Liver (tissue), 9 donors: ENCODE results near the gene KRT34. TPM values are rescaled to one million over a fixed set of nuclear protein-coding genes. Genes with fewer than 3 reads are reported as not detected.

Experiments used
- DNase-seq: peaks from one replicate; pipeline ENCODE4 v3.0.0-alpha.2; 2017; ENCODE audit warnings: low spot score
- H3K27ac ChIP-seq, 2 donors: one replicate each; pipeline ENCODE4 v1.7.0; 2013; ENCODE audit warnings: inconsistent platforms in 2 of 2, low read length in 2 of 2, control low read depth in 1 of 2, low read depth in 1 of 2, mild to moderate bottlenecking in 1 of 2
- H3K27me3 ChIP-seq, 4 donors: one replicate each; pipeline versions ENCODE4 v1.6.1 to v1.7.0; 2013; ENCODE audit warnings: low read length in 3 of 4, inconsistent platforms in 1 of 4, mild to moderate bottlenecking in 1 of 4, moderate library complexity in 1 of 4; ENCODE audit not compliant: control insufficient read depth in 4 of 4, insufficient read depth in 4 of 4
- H3K36me3 ChIP-seq, 4 donors: one replicate each; pipeline versions ENCODE4 v1.6.1 to v1.7.0; 2013; ENCODE audit warnings: low read length in 3 of 4, mild to moderate bottlenecking in 3 of 4, low read depth in 1 of 4, moderate library complexity in 1 of 4; ENCODE audit not compliant: control insufficient read depth in 4 of 4, insufficient read depth in 3 of 4
- H3K4me1 ChIP-seq, 4 donors: one replicate each; pipeline versions ENCODE4 v1.6.1 to v1.7.0; 2013; ENCODE audit warnings: low read length in 3 of 4, mild to moderate bottlenecking in 3 of 4, moderate library complexity in 1 of 4; ENCODE audit not compliant: control insufficient read depth in 4 of 4, insufficient read depth in 4 of 4
- H3K4me3 ChIP-seq, 3 donors: one replicate each; pipeline versions ENCODE4 v1.6.1 to v1.7.0; 2013; ENCODE audit warnings: low read length in 3 of 3, control low read depth in 1 of 3, low read depth in 1 of 3, mild to moderate bottlenecking in 1 of 3
- H3K9ac ChIP-seq, 2 donors: one replicate each; pipeline ENCODE4 v1.7.0; 2013; ENCODE audit warnings: low read length in 2 of 2, mild to moderate bottlenecking in 2 of 2, moderate library complexity in 2 of 2, control low read depth in 1 of 2, low read depth in 1 of 2
- H3K9me3 ChIP-seq, 4 donors: one replicate each; pipeline versions ENCODE4 v1.6.1 to v1.7.0; 2013; ENCODE audit warnings: low read length in 3 of 4; ENCODE audit not compliant: control insufficient read depth in 4 of 4
- ATF3 ChIP-seq: IDR thresholded peaks from 2 replicates; pipeline ENCODE4 v1.6.1; 2016; ENCODE audit warnings: antibody characterized with exemption
- EGR1 ChIP-seq, 2 donors: IDR thresholded peaks; 2 replicates each; pipeline ENCODE4 v1.6.1; 2016 to 2018; ENCODE audit warnings: antibody characterized with exemption in 2 of 2, low read depth in 2 of 2
- FOXA1 ChIP-seq: IDR thresholded peaks from 2 replicates; pipeline ENCODE4 v1.6.1; 2016; ENCODE audit warnings: antibody characterized with exemption
- FOXA2 ChIP-seq: IDR thresholded peaks from 2 replicates; pipeline ENCODE4 v1.6.1; 2016; ENCODE audit warnings: antibody characterized with exemption
- GABPA ChIP-seq, 2 donors: IDR thresholded peaks in 1 of 2; conservative IDR thresholded peaks in 1 of 2; 2 replicates each; pipeline ENCODE4 v1.6.1; 2016; ENCODE audit warnings: antibody characterized with exemption in 2 of 2, mild to moderate bottlenecking in 1 of 2, moderate library complexity in 1 of 2
- HNF4A ChIP-seq, 2 donors: conservative IDR thresholded peaks; 2 replicates each; pipeline ENCODE4 v1.6.1; 2016; ENCODE audit warnings: antibody characterized with exemption in 2 of 2, mild to moderate bottlenecking in 2 of 2
- HNF4G ChIP-seq: IDR thresholded peaks from 2 replicates; pipeline ENCODE4 v1.6.1; 2016; ENCODE audit warnings: antibody characterized with exemption
- JUND ChIP-seq, 2 donors: IDR thresholded peaks; 2 replicates each; pipeline ENCODE4 v1.6.1; 2016; ENCODE audit warnings: antibody characterized with exemption in 2 of 2
- MAX ChIP-seq: IDR thresholded peaks from 2 replicates; pipeline ENCODE4 v1.6.1; 2016; ENCODE audit warnings: antibody characterized with exemption
- NR2F2 ChIP-seq: IDR thresholded peaks from 2 replicates; pipeline ENCODE4 v1.6.1; 2016; ENCODE audit warnings: antibody characterized with exemption
- RAD21 ChIP-seq, 2 donors: IDR thresholded peaks; 2 replicates each; pipeline ENCODE4 v1.6.1; 2016; ENCODE audit warnings: antibody characterized with exemption in 2 of 2, mild to moderate bottlenecking in 2 of 2
- REST ChIP-seq: IDR thresholded peaks from 2 replicates; pipeline ENCODE4 v1.6.1; 2016; ENCODE audit warnings: antibody characterized with exemption, mild to moderate bottlenecking
- RXRA ChIP-seq, 2 donors: IDR thresholded peaks; 2 replicates each; pipeline ENCODE4 v1.6.1; 2017 to 2018; ENCODE audit warnings: antibody characterized with exemption in 2 of 2, mild to moderate bottlenecking in 1 of 2
- SP1 ChIP-seq: IDR thresholded peaks from 2 replicates; pipeline ENCODE4 v1.6.1; 2018; ENCODE audit warnings: antibody characterized with exemption, mild to moderate bottlenecking
- TAF1 ChIP-seq: conservative IDR thresholded peaks from 2 replicates; pipeline ENCODE4 v1.6.1; 2016; ENCODE audit warnings: antibody characterized with exemption, mild to moderate bottlenecking
- YY1 ChIP-seq: IDR thresholded peaks from 2 replicates; pipeline ENCODE4 v1.6.1; 2016; ENCODE audit warnings: antibody characterized with exemption, mild to moderate bottlenecking
- WGBS: extraction: QIAGEN DNeasy Blood & Tissue Kit; methylation state at CpG from one replicate; pipeline ENCODE4 v1.1.7; 2013; 5-methylcytosine and 5-hydroxymethylcytosine counted together
- polyA plus RNA-seq, 2 donors: library from polyadenylated mRNA; stranded (reverse) in 1 of 2; unstranded in 1 of 2; fragments of 200-250 nt in 1 of 2; fragments of >200 nt in 1 of 2; fragmentation: Nextera tagmentation in 1 of 2; extraction: Ambion mirVana in 1 of 2; gene quantifications; one replicate each; pipeline versions ENCODE4 v1.2.1 to v1.2.3, GENCODE V29; 2013 to 2015
- total RNA-seq, 2 donors: library from RNA; depleted of rRNA; stranded (reverse); fragments of >200 nt; gene quantifications; one replicate each; pipeline ENCODE4 v1.2.3, GENCODE V29; 2014
- TF ChIP-seq, protein P1 (sequence below): IDR thresholded peaks from 2 replicates; pipeline ENCODE4 v1.6.1; 2016; ENCODE audit warnings: antibody characterized with exemption
- TF ChIP-seq, protein P2 (sequence below): fragments of 150-350 bp; IDR thresholded peaks from 2 replicates; pipeline ENCODE4 v1.5.1; 2017; ENCODE audit warnings: improper control_type of control experiment, low read depth, low read length; ENCODE audit not compliant: missing input control
- donor health status: healthy.
- donor health status: healthy.
- donor health status: healthy.
- donor health status: healthy.
- donor health status: healthy.

The KRT34 gene
- total and polyA plus RNA-seq, 4 donors: not detected

GRCh38 chr17:41415411-41415810 is 33.3 kb upstream of the KRT34 start:
- 63% methylated on average over 4 of the region's 4 CpGs for WGBS
- Histone ChIP-seq H3K36me3 (no peaks in the 10 kb centered on the region), H3K9me3 (no peaks in the 10 kb centered on the region), H3K27me3 (no peaks in the 10 kb centered on the region), H3K9ac (no peak overlapping the region), H3K27ac (no peak overlapping the region), H3K4me1 (peaks cover 0 to 17% (median 10%) of the 10 kb centered on the region in 4 donors), H3K4me3 (no peak overlapping the region)
- TF ChIP-seq HNF4G (no peak), RAD21 (IDR thresholded peaks at IDR 0.05) (no peak), RXRA (IDR thresholded peaks at IDR 0.05) (no peak), SP1 (no peak), FOXA1 (no peak), GABPA (IDR thresholded peaks at IDR 0.05 in 1 of 2, conservative IDR thresholded peaks at IDR 0.05 in 1 of 2) (no peak), ATF3 (no peak), NR2F2 (no peak), HNF4A (conservative IDR thresholded peaks at IDR 0.05) (no peak), EGR1 (IDR thresholded peaks at IDR 0.05; ENCODE audit: low read depth in 2 of 2) (no peak), FOXA2 (no peak), REST (no peak), TAF1 (no peak), JUND (IDR thresholded peaks at IDR 0.05) (no peak), YY1 (no peak), MAX (no peak)
- TF ChIP-seq, protein P1, sequence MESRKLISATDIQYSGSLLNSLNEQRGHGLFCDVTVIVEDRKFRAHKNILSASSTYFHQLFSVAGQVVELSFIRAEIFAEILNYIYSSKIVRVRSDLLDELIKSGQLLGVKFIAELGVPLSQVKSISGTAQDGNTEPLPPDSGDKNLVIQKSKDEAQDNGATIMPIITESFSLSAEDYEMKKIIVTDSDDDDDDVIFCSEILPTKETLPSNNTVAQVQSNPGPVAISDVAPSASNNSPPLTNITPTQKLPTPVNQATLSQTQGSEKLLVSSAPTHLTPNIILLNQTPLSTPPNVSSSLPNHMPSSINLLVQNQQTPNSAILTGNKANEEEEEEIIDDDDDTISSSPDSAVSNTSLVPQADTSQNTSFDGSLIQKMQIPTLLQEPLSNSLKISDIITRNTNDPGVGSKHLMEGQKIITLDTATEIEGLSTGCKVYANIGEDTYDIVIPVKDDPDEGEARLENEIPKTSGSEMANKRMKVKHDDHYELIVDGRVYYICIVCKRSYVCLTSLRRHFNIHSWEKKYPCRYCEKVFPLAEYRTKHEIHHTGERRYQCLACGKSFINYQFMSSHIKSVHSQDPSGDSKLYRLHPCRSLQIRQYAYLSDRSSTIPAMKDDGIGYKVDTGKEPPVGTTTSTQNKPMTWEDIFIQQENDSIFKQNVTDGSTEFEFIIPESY: no peak
- TF ChIP-seq, protein P2, sequence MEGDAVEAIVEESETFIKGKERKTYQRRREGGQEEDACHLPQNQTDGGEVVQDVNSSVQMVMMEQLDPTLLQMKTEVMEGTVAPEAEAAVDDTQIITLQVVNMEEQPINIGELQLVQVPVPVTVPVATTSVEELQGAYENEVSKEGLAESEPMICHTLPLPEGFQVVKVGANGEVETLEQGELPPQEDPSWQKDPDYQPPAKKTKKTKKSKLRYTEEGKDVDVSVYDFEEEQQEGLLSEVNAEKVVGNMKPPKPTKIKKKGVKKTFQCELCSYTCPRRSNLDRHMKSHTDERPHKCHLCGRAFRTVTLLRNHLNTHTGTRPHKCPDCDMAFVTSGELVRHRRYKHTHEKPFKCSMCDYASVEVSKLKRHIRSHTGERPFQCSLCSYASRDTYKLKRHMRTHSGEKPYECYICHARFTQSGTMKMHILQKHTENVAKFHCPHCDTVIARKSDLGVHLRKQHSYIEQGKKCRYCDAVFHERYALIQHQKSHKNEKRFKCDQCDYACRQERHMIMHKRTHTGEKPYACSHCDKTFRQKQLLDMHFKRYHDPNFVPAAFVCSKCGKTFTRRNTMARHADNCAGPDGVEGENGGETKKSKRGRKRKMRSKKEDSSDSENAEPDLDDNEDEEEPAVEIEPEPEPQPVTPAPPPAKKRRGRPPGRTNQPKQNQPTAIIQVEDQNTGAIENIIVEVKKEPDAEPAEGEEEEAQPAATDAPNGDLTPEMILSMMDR: no peak
- no peak for DNase-seq
